Mononuclear cell (primary cell): ENCODE measurements around the gene TLE4. TPM values are rescaled to one million over a fixed set of nuclear protein-coding genes. Genes with fewer than 3 reads are reported as not detected.

Experiments used
- H3K27me3 ChIP-seq: 2 replicates; pipeline ENCODE4 v1.6.0; 2011; ENCODE audit warnings: low read length, control low read depth; ENCODE audit not compliant: insufficient read depth
- H3K4me1 ChIP-seq: 2 replicates; pipeline ENCODE4 v1.5.1; 2011; ENCODE audit warnings: mild to moderate bottlenecking, low read length, control low read depth; ENCODE audit not compliant: insufficient read depth
- H3K4me3 ChIP-seq: 2 replicates; pipeline ENCODE4 v1.5.1; 2011; ENCODE audit warnings: mild to moderate bottlenecking, low read length, moderate library complexity
- H3K9me3 ChIP-seq: 2 replicates; pipeline ENCODE4 v1.5.1; 2011; ENCODE audit warnings: low read depth, mild to moderate bottlenecking, control low read depth, low read length
- total RNA-seq: library from RNA; depleted of rRNA; stranded (reverse); fragments of >200 nt; gene quantifications from one replicate; pipeline ENCODE4 v1.2.3, GENCODE V29; 2012

TLE4 gene
- total RNA-seq, 1 donor: 150 TPM

GRCh38 chr9:79667817-79668436, 96.2 kb downstream of the TLE4 start:
- Histone ChIP-seq H3K4me1 (peaks cover 25% of the 10 kb centered on the region), H3K27me3 (no peaks in the 10 kb centered on the region), H3K9me3 (no peaks in the 10 kb centered on the region), H3K4me3 (no peak overlapping the region)

- no peak overlapping the region for H3K4me3 ChIP-seq
- no peaks in the 10 kb centered on the region for H3K27me3 ChIP-seq
- no peaks in the 10 kb centered on the region for H3K9me3 ChIP-seq
- H3K4me1 ChIP-seq: peaks cover 21% of the 10 kb centered on the region
Measured at GRCh38 chr9:79668956-79669355, 97.2 kb downstream of the TLE4 start.

- peaks cover 16% of the 10 kb centered on the region for H3K4me1 ChIP-seq
- H3K9me3 ChIP-seq: no peaks in the 10 kb centered on the region
- H3K27me3 ChIP-seq: no peaks in the 10 kb centered on the region
- no peak overlapping the region for H3K4me3 ChIP-seq
Measured at GRCh38 chr9:79670269-79670961, 98.7 kb downstream of the TLE4 start.

GRCh38 chr9:79671558-79671957, 99.8 kb downstream of the TLE4 start:
- H3K27me3 ChIP-seq: no peaks in the 10 kb centered on the region
- no peaks in the 10 kb centered on the region for H3K9me3 ChIP-seq
- H3K4me3 ChIP-seq: no peak overlapping the region
- peaks cover 13% of the 10 kb centered on the region for H3K4me1 ChIP-seq

GRCh38 chr9:79672236-79672635, 100.5 kb downstream of the TLE4 start:
- Histone ChIP-seq H3K9me3 (no peaks in the 10 kb centered on the region), H3K4me3 (no peak overlapping the region), H3K4me1 (peaks cover 13% of the 10 kb centered on the region), H3K27me3 (no peaks in the 10 kb centered on the region)

- Histone ChIP-seq H3K27me3 (no peaks in the 10 kb centered on the region), H3K9me3 (no peaks in the 10 kb centered on the region), H3K4me1 (peaks cover 13% of the 10 kb centered on the region), H3K4me3 (no peak overlapping the region)
Measured at GRCh38 chr9:79672891-79673290, 101.1 kb downstream of the TLE4 start.

GRCh38 chr9:79673614-79674013, 101.8 kb downstream of the TLE4 start:
- Histone ChIP-seq H3K9me3 (no peaks in the 10 kb centered on the region), H3K4me1 (peaks cover 13% of the 10 kb centered on the region), H3K27me3 (no peaks in the 10 kb centered on the region), H3K4me3 (no peak overlapping the region)

- Histone ChIP-seq H3K27me3 (no peaks in the 10 kb centered on the region), H3K4me3 (no peak overlapping the region), H3K4me1 (peaks cover 13% of the 10 kb centered on the region), H3K9me3 (no peaks in the 10 kb centered on the region)
Measured at GRCh38 chr9:79674052-79674777, 102.5 kb downstream of the TLE4 start.

GRCh38 chr9:79681576-79681975, 109.8 kb downstream of the TLE4 start:
- H3K9me3 ChIP-seq: no peaks in the 10 kb centered on the region
- H3K27me3 ChIP-seq: no peaks in the 10 kb centered on the region
- H3K4me1 ChIP-seq: peaks cover 4% of the 10 kb centered on the region
- H3K4me3 ChIP-seq: no peak overlapping the region

- no peaks in the 10 kb centered on the region for H3K27me3 ChIP-seq
- no peaks in the 10 kb centered on the region for H3K9me3 ChIP-seq
- no peak overlapping the region for H3K4me3 ChIP-seq
- H3K4me1 ChIP-seq: peaks cover 10% of the 10 kb centered on the region
Measured at GRCh38 chr9:79682076-79682736, 110.4 kb downstream of the TLE4 start.

- Histone ChIP-seq H3K4me1 (peaks cover 11% of the 10 kb centered on the region), H3K9me3 (no peaks in the 10 kb centered on the region), H3K27me3 (no peaks in the 10 kb centered on the region), H3K4me3 (no peak overlapping the region)
Measured at GRCh38 chr9:79684059-79684458, 112.3 kb downstream of the TLE4 start.

GRCh38 chr9:79684711-79685575, 113.2 kb downstream of the TLE4 start:
- H3K4me1 ChIP-seq: peaks cover 11% of the 10 kb centered on the region
- no peaks in the 10 kb centered on the region for H3K27me3 ChIP-seq
- no peak overlapping the region for H3K4me3 ChIP-seq
- H3K9me3 ChIP-seq: no peaks in the 10 kb centered on the region

GRCh38 chr9:79685577-79685976, 113.8 kb downstream of the TLE4 start:
- Histone ChIP-seq H3K27me3 (no peaks in the 10 kb centered on the region), H3K9me3 (no peaks in the 10 kb centered on the region), H3K4me3 (no peak overlapping the region), H3K4me1 (peaks cover 11% of the 10 kb centered on the region)

GRCh38 chr9:79686381-79687130, 114.8 kb downstream of the TLE4 start:
- Histone ChIP-seq H3K9me3 (no peaks in the 10 kb centered on the region), H3K4me3 (no peak overlapping the region), H3K4me1 (peaks cover 11% of the 10 kb centered on the region), H3K27me3 (no peaks in the 10 kb centered on the region)
